ENCODE measurements around the gene TFEC. TPM values are rescaled to one million over a fixed set of nuclear protein-coding genes. Genes with fewer than 3 reads are reported as not detected.

TFEC gene
- total RNA-seq, 4 donors from 2014 or later, result 9.2 to 77.7 (median 18.8) TPM

GRCh38 chr7:115987486-115987885 is 43.1 kb downstream of the TFEC start:
- no peak for TF ChIP-seq CTCF (IDR thresholded peaks at IDR 0.05; ENCODE audit: low read depth)

GRCh38 chr7:115984105-115984504 is 46.5 kb downstream of the TFEC start:
- no peak for TF ChIP-seq CTCF (IDR thresholded peaks at IDR 0.05; ENCODE audit: low read depth)

GRCh38 chr7:115980159-115980558 is 50.4 kb downstream of the TFEC start:
- no peak for TF ChIP-seq CTCF (IDR thresholded peaks at IDR 0.05; ENCODE audit: low read depth)

GRCh38 chr7:115976651-115977050 is 53.9 kb downstream of the TFEC start:
- TF ChIP-seq CTCF (IDR thresholded peaks at IDR 0.05; ENCODE audit: low read depth), result no peak

GRCh38 chr7:115975766-115976165 is 54.8 kb downstream of the TFEC start:
- TF ChIP-seq CTCF (IDR thresholded peaks at IDR 0.05; ENCODE audit: low read depth), result no peak

- no peak for TF ChIP-seq CTCF (IDR thresholded peaks at IDR 0.05; ENCODE audit: low read depth)
Measured at GRCh38 chr7:115973406-115973805, 57.2 kb downstream of the TFEC start.

- no peak for TF ChIP-seq CTCF (IDR thresholded peaks at IDR 0.05; ENCODE audit: low read depth)
Measured at GRCh38 chr7:115971506-115971905, 59.1 kb downstream of the TFEC start.
